K562 (cell line): ENCODE data around the gene RPTOR. TPM values are rescaled to one million over a fixed set of nuclear protein-coding genes. Genes with fewer than 3 reads are reported as not detected.
A peak's percentile ranks its signal among the peaks of the same experiment; 100 is the strongest.

Experiments
- ATAC-seq: fragments of 200-7000 bp; cut with Tn5 transposase; 3 replicates; pipeline ENCODE4 v1.9.1; 2020; ENCODE audit warnings: moderate library complexity
- BruUV-seq: library from RNA; stranded (reverse); fragments of 400-500 nt; replicated peaks from 2 replicates; lab custom pipeline; 2021; lab: Mats Ljungman, UMichigan
- CTCF ChIA-PET: fragments of 300-600 bp; formaldehyde crosslinking; extraction: SDS; loops from one replicate; lab custom pipeline; 2021; ENCODE audit warnings: low intra/inter-chr PET ratio; lab: Yijun Ruan, JAX
- POLR2A ChIA-PET: fragments of 300-600, 350-650 bp; sonication (Branson Sonifier 250); formaldehyde crosslinking; extraction: SDS; loops from one replicate; lab custom pipeline; 2021; ENCODE audit warnings: antibody characterized with exemption, inconsistent platforms; lab: Yijun Ruan, JAX
- DNase-seq, 4 experiments: peaks; one replicate each; pipeline versions ENCODE4 v3.0.0 to v3.0.0-alpha.2; 2011 to 2018; ENCODE audit warnings: low spot score in 3 of 4, mixed read lengths in 3 of 4; ENCODE audit errors: extremely low read depth in 1 of 4
- FAIRE-seq: peaks from 2 replicates; lab custom pipeline; 2011; peaks lifted over from hg19 to GRCh38; lab: Jason Lieb, UNC
- H2AFZ ChIP-seq: 2 replicates; pipeline ENCODE4 v1.6.0; 2011; ENCODE audit warnings: low read depth, low read length, control low read depth, inconsistent platforms
- H3K27ac ChIP-seq: fragments of 200-600 bp; 3 replicates; pipeline ENCODE4 v1.8.0; 2011; ENCODE audit warnings: low read depth, mild to moderate bottlenecking, control low read depth, inconsistent platforms, low read length, moderate library complexity, mixed read lengths; ENCODE audit errors: extremely low read depth
- H3K27me3 ChIP-seq, 2 experiments: fragments of 300-600 bp in 1 of 2; 2 replicates in 1 of 2; 3 replicates in 1 of 2; pipeline versions ENCODE4 v1.6.0 to v1.8.0; 2011; ENCODE audit warnings: inconsistent platforms in 2 of 2, low read length in 2 of 2, mild to moderate bottlenecking in 1 of 2, mixed read lengths in 1 of 2, moderate library complexity in 1 of 2; ENCODE audit not compliant: control insufficient read depth in 2 of 2, insufficient read depth in 2 of 2
- H3K36me3 ChIP-seq: fragments of 300-600 bp; 3 replicates; pipeline ENCODE4 v1.8.0; 2011; ENCODE audit warnings: mild to moderate bottlenecking, low read length, inconsistent platforms; ENCODE audit not compliant: control insufficient read depth, insufficient read depth
- H3K4me1 ChIP-seq, 2 experiments: fragments of 200-600 bp in 1 of 2; replicated peaks in 1 of 2; 2 replicates in 1 of 2; 3 replicates in 1 of 2; pipeline versions ENCODE4 v1.5.1 to v1.8.0; 2011; ENCODE audit warnings: inconsistent platforms in 2 of 2, low read length in 2 of 2, mild to moderate bottlenecking in 1 of 2, mixed read lengths in 1 of 2, moderate library complexity in 1 of 2; ENCODE audit not compliant: control insufficient read depth in 2 of 2, insufficient read depth in 2 of 2
- H3K4me2 ChIP-seq: 2 replicates; pipeline ENCODE4 v1.6.1; 2011; ENCODE audit warnings: low read length, control low read depth, inconsistent platforms, mixed read lengths; ENCODE audit not compliant: insufficient read depth
- H3K4me3 ChIP-seq: fragments of 200-600 bp; sonication (generic), shearing (Covaris generic); 2 replicates; pipeline ENCODE4 v1.5.1; 2016; ENCODE audit warnings: control low read depth, inconsistent platforms
- H3K79me2 ChIP-seq: fragments of 200-600 bp; 3 replicates; pipeline ENCODE4 v1.8.0; 2011; ENCODE audit warnings: low read length, inconsistent platforms; ENCODE audit not compliant: control insufficient read depth, insufficient read depth
- H3K9ac ChIP-seq, 2 experiments: 2 replicates each; pipeline versions ENCODE4 v1.6.0 to v1.6.1; 2011; ENCODE audit warnings: low read depth in 2 of 2, low read length in 2 of 2, control low read depth in 1 of 2, inconsistent platforms in 1 of 2, mild to moderate bottlenecking in 1 of 2, mixed read lengths in 1 of 2; ENCODE audit not compliant: insufficient read depth in 1 of 2
- H3K9me1 ChIP-seq: one replicate; pipeline ENCODE4 v1.6.0; 2011; ENCODE audit warnings: inconsistent platforms, mild to moderate bottlenecking, low read length, moderate library complexity; ENCODE audit not compliant: control insufficient read depth, insufficient read depth
- H3K9me3 ChIP-seq: replicated peaks from 2 replicates; pipeline ENCODE4 v1.5.1; 2011; ENCODE audit warnings: low read depth, low read length, inconsistent platforms; ENCODE audit not compliant: control insufficient read depth, insufficient read depth
- H4K20me1 ChIP-seq: replicated peaks from 2 replicates; pipeline ENCODE4 v1.6.1; 2011; ENCODE audit warnings: low read length, inconsistent platforms, mixed read lengths; ENCODE audit not compliant: control insufficient read depth, insufficient read depth
- HNRNPLL ChIP-seq: fragments of 200-400 bp; formaldehyde crosslinking; IDR thresholded peaks from 2 replicates; pipeline ENCODE4 v1.6.1; 2017; ENCODE audit warnings: low read length, low read depth, mild to moderate bottlenecking; ENCODE audit not compliant: poor library complexity, severe bottlenecking
- RBM22 ChIP-seq: fragments of 200-400 bp; formaldehyde crosslinking; IDR thresholded peaks from 2 replicates; pipeline ENCODE4 v1.6.1; 2018; ENCODE audit warnings: low read length, low read depth; ENCODE audit not compliant: poor library complexity, severe bottlenecking
- RFX7 ChIP-seq: fragments of 250-450 bp; sonication (Bioruptor Pico); IDR thresholded peaks from 2 replicates; pipeline ENCODE4 v1.5.1; 2021; ENCODE audit warnings: mild to moderate bottlenecking
- TFE3 ChIP-seq: fragments of 450-650 bp; formaldehyde crosslinking; IDR thresholded peaks from 2 replicates; pipeline ENCODE4 v1.4.0; 2020; ENCODE audit warnings: mild to moderate bottlenecking, mixed read lengths
- WGBS: fragments of 100-300 bp; shearing (Covaris generic); methylation state at CpG from one replicate; pipeline ENCODE4 v1.1.6; 2016; ENCODE audit warnings: low coverage, mixed read lengths; ENCODE audit not compliant: insufficient coverage; ENCODE audit errors: missing lambda C conversion rate; 5-methylcytosine and 5-hydroxymethylcytosine counted together
- in situ Hi-C: fragments of 300-500 bp; cut with MboI; formaldehyde crosslinking; loops from 4 replicates; pipeline ENCODE4 v1.15.0; 2018; ENCODE audit warnings: inconsistent platforms, mixed read lengths
- intact Hi-C: fragments of 100-400 bp; cut with micrococcal nuclease; formaldehyde crosslinking; loops from 2 replicates; pipeline ENCODE4 v1.14.2; 2022
- polyA plus RNA-seq, 8 experiments: library from polyadenylated mRNA; depleted of rRNA in 4 of 8; stranded (reverse) in 5 of 8; unstranded in 3 of 8; fragments of >200 nt; fragmentation: Nextera tagmentation in 2 of 8; fragmentation: Illumina TruSeq in 1 of 8; extraction: Ambion mirVana in 2 of 8; extraction: Trizol in 1 of 8; gene quantifications; 2 replicates each; pipeline versions ENCODE4 v1.2.1 to v1.2.3, GENCODE V29; 2011 to 2014; ENCODE audit warnings: inconsistent platforms in 1 of 8, missing spikeins in 1 of 8
- total RNA-seq, 7 experiments: library from RNA; depleted of rRNA in 6 of 7; stranded (reverse); fragments of >200 nt in 6 of 7; fragmentation: Illumina TruSeq in 2 of 7; extraction: Trizol in 2 of 7; gene quantifications; 2 replicates each; pipeline versions ENCODE4 v1.2.1 to v1.2.3, GENCODE V29; 2011 to 2021; ENCODE audit warnings: low replicate concordance in 1 of 7

Gene RPTOR
- total and polyA plus RNA-seq, 9 of the 15 experiments (the other 6 are each of a cell fraction or from before 2014, with no cell fraction given): 0.24 to 54.1 (median 10.2) TPM

GRCh38 chr17:80889231-80890195, 344.9 kb downstream of the RPTOR start:
- POLR2A ChIA-PET: interaction anchor here (0.6 to 1.0 kb wide), 4 partner anchors 12 to 642 kb away, joined by 3 to 4 read pairs (median 4); no protein-coding TSS in a partner anchor
- ATAC-seq: no peak

More at GRCh38 chr17:80889231-80890195, 344.9 kb downstream of the RPTOR start:
- Histone ChIP-seq H3K36me3 (peaks cover 51% of the 10 kb centered on the region; the same call in 2 of the 3 replicates), H2AFZ (no peak overlapping the region), H3K27ac (no peak overlapping the region), H3K4me2 (no peak overlapping the region), H3K4me3 (no peak overlapping the region), H3K9me1 (no peaks in the 10 kb centered on the region), H4K20me1 (no peaks in the 10 kb centered on the region)
- in situ Hi-C loops: no loop called here
- no peak for DNase-seq
- no TSS peak for BruUV-seq
- WGBS: 90% methylated on average over 18 of the region's 40 CpGs
- TF ChIP-seq TFE3 (CRISPR knock-in tag): 0 out of 2 replicates have a peak, but pooled peaks have one; percentile 15
- no peak for TF ChIP-seq RFX7 (CRISPR knock-in tag)
- TF ChIP-seq RBM22: peak; percentile 55
- no peak for TF ChIP-seq HNRNPLL
- TF ChIP-seq, all 486 proteins: peak for 2
- intact Hi-C loops: no loop called here
- H3K9ac ChIP-seq: 0 out of 4 replicates have a peak overlapping the region, but pooled peaks of 1 of the 2 experiments have one; percentile 13
- H3K79me2 ChIP-seq: no peaks in the 10 kb centered on the region
- CTCF ChIA-PET: no interaction called here
- no peak for FAIRE-seq
- H3K9me3 ChIP-seq: no peaks in the 10 kb centered on the region
- no peaks in the 10 kb centered on the region for H3K27me3 ChIP-seq
- peaks cover 27 to 41% of the 10 kb centered on the region in 2 experiments for H3K4me1 ChIP-seq
